Gastroesophageal sphincter (tissue), 3 donors: Measurements from ENCODE around the gene MLLT1.
"Not testable (repeated sequence)": the region's sequence is repeated elsewhere in the genome, so short reads cannot be mapped to it uniquely, and the experiment has no call there.

Source experiments
- EP300 ChIP-seq: sonication (generic); formaldehyde crosslinking; IDR thresholded peaks from one replicate; pipeline ENCODE4 v1.6.1; 2017; ENCODE audit warnings: antibody characterized with exemption, mild to moderate bottlenecking
- POLR2AphosphoS5 ChIP-seq: sonication (generic); formaldehyde crosslinking; IDR thresholded peaks from one replicate; pipeline ENCODE4 v1.6.1; 2017; ENCODE audit warnings: antibody characterized with exemption
- TF ChIP-seq, protein P1 (sequence below), 4 experiments: fragments of 200-600 bp in 2 of 4; fragments of 450-650 bp in 2 of 4; sonication (generic) in 1 of 4; IDR thresholded peaks; one replicate each; pipeline ENCODE4 v1.5.1; 2017 to 2019; ENCODE audit warnings: antibody characterized with exemption in 4 of 4, mild to moderate bottlenecking in 2 of 4, moderate library complexity in 2 of 4

DNA sequence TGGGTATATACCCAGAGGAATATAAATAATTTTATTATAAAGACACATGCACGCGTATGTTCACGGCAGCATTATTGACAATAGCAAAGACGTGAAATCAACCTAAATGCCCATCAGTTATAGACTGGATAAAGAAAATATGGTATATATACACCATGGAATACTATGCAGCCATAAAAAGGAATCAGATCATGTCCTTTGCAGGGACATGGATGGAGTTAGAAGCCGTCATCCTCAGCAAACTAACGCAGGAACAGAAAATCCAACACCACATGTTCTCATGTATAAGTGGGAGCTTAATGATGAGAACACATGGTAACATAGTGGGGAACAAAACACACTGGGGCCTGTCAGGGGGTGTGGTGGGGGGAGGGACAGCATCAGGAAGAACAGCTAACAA lies 2.6 kb upstream of the MLLT1 start:
- TF ChIP-seq EP300, POLR2AphosphoS5: not testable (repeated sequence)
- TF ChIP-seq, protein P1, sequence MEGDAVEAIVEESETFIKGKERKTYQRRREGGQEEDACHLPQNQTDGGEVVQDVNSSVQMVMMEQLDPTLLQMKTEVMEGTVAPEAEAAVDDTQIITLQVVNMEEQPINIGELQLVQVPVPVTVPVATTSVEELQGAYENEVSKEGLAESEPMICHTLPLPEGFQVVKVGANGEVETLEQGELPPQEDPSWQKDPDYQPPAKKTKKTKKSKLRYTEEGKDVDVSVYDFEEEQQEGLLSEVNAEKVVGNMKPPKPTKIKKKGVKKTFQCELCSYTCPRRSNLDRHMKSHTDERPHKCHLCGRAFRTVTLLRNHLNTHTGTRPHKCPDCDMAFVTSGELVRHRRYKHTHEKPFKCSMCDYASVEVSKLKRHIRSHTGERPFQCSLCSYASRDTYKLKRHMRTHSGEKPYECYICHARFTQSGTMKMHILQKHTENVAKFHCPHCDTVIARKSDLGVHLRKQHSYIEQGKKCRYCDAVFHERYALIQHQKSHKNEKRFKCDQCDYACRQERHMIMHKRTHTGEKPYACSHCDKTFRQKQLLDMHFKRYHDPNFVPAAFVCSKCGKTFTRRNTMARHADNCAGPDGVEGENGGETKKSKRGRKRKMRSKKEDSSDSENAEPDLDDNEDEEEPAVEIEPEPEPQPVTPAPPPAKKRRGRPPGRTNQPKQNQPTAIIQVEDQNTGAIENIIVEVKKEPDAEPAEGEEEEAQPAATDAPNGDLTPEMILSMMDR (IDR thresholded peaks at IDR 0.05): not testable (repeated sequence)
